GM18909 (cell line): Measurements from ENCODE around the gene ANAPC2.

Experiments used
- ATAC-seq: cut with Tn5 transposase; IDR thresholded peaks from one replicate; pipeline ENCODE4 v1.9.1; 2021; ENCODE audit warnings: mild to moderate bottlenecking; ENCODE audit not compliant: unreplicated experiment, poor library complexity

The ANAPC2 gene

DNA sequence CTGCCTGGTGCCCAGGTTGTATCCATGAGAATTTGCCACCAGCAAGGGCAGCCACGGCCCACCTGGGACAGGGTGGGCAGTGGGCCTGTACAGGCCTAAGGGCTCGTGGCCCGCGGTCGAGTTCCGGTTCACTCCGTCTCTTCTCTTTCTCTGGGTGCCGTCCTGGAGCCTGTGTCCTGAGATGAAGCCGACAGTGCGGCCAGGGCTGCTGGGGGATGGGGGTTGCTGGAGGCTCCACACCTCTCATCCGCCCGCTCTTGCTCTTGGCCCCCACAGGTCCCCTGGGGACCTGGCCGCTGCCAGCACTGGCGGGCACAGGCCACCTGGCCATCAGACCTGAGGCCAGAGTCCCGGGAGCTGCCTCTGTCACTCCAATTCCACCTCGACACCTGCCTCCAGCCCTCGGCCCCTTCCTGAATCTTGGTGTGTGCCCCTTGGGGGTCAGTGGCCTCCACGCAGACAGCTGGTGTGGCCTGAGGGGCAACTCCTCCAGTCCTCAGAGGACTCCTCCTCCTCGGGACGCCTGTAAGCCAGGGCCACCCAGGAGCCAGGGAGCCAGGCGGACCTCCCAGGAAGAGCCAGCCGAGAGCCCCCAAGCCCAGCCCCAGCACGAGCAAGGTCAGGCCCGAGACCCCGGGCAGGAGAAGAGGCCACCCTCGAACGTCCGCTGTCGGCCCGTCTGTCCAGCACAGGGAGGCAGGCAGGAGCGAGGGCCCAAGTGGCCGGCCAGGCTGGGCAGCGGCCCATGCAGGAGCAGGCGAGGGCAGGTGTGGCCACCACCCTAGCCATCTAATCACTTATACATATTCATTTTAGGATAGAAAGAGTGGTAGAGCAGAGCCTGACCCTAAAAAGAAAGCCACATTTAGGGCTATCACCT, 23.8 kb downstream of the ANAPC2 start:
- no peak for ATAC-seq

DNA sequence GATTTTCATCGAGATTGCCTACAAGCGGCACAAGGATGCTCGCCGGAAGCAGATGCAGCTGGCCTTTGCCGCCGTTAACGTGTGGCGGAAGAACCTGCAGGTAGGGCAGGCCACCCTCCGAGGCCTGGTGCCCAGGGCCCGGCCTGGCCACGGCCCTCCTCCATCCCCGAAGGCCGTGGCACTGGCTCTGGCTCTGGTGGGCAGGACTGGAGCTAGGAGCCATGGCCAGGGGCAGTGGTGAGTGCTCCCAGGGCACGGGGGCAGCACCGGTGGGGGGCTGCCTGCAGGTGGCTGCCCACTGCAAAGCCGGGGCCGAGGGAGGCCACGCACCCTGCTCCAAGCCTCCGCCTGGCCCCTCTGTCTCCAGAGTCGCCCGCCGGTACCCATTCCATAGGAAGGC, 24.6 kb downstream of the ANAPC2 start:
- no peak for ATAC-seq

DNA sequence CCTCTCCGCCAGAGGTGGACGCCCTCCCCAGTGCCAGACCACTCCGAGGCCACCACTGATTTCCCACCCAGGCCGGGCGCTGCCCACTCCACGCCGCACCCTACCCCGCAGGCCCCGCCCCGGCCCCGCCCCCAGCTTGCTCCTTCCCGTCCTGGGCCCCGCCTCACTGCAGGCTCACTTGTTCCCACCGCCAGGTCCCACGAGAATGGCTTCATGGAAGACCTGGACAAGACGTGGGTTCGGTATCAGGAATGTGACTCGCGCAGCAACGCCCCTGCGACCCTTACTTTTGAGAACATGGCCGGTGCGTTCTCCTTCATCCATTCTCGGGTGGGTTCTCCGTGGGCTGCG, 25.0 kb downstream of the ANAPC2 start:
- no peak for ATAC-seq

DNA sequence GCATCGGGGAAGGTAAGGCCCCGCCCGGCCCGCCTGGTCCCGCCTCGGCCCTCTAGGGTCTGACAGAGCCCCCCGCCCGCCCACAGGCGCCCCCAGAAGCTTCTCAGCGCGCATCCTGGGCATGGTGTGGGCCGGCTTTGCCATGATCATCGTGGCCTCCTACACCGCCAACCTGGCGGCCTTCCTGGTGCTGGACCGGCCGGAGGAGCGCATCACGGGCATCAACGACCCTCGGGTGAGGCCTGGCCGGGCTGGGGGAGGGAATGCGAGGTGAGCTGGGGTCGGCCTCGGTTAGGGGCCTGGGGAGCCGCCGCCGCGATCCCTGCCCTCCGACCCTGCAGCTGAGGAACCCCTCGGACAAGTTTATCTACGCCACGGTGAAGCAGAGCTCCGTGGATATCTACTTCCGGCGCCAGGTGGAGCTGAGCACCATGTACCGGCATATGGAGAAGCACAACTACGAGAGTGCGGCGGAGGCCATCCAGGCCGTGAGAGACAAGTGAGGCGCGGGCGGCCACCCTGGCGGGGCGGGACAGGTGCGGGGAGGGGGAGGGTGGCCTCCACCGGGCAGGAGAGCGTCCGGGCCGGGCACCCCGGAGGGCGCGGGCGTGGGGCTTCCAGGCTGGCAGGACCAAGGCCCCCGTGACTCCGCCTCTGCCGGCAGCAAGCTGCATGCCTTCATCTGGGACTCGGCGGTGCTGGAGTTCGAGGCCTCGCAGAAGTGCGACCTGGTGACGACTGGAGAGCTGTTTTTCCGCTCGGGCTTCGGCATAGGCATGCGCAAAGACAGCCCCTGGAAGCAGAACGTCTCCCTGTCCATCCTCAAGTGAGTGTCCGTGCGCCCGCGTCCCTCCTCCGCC, 25.6 kb downstream of the ANAPC2 start:
- ATAC-seq: no peak

DNA sequence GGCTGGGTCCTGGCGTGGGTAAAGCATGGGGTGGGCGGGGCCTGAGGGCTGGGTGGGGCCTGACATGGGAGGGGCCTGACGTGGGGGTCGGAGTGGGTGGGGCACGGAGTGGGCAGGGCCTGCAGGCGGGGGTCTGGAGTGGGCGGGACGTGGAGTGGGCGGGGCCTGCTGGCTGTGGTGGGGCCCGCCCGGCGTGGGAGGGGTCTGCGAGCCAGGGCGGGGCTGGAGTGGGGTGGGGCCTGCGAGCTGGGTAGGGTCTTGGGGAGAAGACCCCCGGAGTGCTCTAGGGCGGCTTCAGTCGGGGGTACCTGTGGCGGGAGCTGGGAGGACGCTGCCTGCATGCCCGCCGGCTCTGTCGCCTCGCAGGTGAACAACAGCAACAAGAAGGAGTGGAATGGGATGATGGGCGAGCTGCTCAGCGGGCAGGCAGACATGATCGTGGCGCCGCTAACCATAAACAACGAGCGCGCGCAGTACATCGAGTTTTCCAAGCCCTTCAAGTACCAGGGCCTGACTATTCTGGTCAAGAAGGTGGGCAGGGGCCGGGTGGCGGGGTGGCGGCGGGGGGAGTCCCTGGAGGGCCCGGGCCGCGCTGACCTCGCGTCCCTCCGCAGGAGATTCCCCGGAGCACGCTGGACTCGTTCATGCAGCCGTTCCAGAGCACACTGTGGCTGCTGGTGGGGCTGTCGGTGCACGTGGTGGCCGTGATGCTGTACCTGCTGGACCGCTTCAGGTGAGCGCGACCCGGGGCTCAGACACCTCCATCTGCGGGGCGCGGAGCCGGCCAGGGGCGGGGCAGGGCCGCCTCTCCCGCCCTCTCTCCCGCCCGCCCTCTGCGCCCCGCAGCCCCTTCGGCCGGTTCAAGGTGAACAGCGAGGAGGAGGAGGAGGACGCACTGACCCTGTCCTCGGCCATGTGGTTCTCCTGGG, 26.5 kb downstream of the ANAPC2 start:
- no peak for ATAC-seq

DNA sequence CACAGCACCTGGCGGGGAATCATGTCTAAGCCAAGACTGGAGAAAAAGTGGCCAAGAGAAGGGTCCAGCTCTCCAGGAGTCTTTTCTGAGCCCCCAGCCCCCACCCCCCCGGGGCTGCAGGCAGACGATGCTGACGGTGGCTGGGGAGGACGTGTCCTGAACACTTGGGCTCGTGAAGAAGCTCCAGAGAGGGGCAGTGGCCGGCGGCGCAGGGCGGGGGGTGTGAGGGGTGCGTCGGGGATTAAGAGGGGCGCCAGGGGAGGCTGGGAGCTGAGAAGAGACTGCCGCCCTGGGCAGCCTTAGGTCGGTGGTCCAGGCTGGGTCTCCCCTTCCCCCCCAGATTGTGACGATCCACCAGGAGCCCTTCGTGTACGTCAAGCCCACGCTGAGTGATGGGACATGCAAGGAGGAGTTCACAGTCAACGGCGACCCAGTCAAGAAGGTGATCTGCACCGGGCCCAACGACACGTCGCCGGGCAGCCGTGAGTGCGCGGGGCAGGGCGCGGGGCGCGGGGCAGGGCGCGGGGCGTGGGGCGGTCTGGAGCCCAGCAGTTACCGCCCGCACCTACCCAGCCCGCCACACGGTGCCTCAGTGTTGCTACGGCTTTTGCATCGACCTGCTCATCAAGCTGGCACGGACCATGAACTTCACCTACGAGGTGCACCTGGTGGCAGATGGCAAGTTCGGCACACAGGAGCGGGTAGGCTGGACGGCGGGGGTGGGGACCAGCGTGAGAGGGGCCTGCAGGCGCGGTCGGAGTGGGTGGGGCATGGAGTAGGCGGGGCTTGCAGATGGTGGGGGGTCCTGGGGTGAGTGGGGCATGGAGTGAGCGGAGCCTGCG, 27.4 kb downstream of the ANAPC2 start:
- no peak for ATAC-seq

DNA sequence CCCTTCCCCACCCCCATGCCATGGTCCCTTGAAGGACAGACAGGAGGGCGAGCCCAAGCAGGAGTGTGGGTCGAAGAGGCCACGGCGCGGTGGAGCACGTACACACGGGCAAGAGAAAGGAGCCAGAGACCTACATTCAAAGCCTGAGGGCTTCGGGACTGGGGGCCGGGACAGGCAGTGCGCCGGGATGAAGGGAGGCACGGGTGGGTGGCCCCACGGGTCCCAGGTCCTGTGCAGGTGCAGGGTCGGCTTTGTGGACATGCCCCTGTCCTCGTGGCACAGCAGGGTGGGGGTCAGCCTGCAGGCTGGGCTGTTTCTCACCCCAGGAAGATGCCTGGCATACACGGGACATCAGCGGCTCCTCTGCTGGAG, 28.3 kb downstream of the ANAPC2 start:
- no peak for ATAC-seq

DNA sequence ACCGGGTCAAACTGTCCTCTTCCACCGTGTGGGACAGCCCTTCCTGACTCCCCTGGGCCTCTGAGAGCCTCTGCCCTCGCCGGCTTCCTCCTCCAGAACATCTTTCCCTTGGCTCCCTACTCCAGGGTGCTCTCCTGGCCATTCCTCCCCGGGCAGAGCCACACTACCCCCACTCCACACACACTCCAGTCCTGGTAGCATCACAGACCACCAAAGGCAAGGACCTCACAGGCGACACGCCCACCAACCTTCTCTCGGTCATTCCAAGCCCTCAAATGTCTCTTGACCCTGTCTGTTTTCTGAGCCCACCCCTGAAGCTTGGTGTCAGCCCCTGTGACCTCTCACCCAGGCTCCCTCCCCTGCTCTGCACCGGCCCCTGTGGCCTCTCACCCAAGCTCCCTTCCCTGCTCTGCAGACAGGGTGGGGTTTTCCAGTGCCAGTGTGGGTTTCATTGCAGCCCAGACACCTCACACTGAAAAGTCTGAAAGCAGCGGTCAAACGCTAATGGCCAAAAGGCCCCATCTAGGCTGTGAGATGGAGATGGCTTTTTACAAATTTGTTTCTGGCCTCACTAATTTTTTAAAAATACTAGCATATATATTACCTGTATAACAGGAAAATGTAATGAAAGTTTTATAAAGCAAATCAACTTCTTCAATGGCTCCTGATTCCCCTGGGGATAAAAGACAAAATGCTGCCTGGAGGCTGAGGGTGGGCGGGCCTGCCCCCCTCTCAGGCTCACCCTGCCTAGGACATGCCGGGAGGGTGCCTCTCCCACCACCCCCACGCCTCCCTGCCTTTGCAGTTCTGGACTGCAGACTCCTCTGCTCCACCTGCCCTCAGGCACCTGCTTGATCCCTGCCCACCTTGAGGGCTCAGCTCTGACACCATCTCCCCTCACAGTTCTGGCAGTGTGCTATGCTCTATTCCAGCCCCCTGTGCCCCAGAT, 29.0 kb downstream of the ANAPC2 start:
- no peak for ATAC-seq

DNA sequence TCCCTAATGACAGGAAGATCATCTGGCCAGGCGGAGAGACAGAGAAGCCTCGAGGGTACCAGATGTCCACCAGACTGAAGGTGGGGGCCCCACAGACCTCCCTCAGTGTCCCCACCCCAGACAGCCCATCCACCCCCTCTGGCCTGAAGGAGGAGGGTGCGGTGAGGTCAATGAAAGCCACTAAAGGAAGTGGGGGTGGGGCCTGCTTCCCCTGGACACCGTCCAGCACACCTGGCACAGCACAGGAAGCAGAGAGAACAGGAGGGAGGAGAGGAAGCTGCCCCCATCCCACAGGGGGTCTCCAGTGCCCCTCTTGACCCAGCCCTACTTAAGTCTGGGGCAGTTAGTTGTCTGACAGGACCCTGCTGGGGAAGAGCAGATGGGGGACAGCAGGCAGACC, 29.7 kb downstream of the ANAPC2 start:
- no peak for ATAC-seq

DNA sequence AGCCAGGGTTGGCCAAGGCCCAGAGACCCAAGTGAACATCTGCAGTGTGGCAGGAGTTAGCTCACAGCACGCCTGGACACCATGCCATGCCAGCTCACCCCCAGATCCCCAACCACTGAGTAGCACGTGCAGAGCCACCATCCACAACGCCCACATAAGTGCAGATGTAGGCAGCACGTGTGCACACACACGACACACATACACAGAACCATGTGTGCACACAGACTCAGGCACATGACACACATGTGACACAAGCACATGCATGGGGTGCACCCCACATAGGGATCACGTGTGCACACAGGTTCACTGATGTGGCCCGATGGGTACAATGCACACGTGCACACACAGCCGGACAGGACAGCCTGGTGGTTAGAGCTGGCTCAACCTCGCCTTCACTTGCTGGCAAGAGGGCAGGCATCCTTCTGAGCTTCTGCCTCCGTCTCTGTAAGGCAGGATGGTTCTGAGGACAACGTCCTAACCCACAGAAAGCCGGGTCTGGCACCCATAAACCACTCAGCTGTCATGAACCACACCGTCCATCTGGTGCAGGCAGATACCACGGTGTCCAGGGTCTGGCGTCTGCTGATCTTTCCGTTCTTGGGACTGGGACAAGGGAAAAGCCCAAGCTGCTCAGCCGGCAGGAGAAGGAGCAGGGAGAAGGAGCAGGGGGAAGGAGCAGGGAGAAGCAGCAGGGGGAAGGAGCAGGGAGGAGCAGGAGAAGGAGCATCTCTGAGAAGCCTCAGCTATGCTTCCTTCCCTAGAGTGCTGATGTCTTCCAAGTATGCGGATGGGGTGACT, 30.5 kb downstream of the ANAPC2 start:
- ATAC-seq: no peak

DNA sequence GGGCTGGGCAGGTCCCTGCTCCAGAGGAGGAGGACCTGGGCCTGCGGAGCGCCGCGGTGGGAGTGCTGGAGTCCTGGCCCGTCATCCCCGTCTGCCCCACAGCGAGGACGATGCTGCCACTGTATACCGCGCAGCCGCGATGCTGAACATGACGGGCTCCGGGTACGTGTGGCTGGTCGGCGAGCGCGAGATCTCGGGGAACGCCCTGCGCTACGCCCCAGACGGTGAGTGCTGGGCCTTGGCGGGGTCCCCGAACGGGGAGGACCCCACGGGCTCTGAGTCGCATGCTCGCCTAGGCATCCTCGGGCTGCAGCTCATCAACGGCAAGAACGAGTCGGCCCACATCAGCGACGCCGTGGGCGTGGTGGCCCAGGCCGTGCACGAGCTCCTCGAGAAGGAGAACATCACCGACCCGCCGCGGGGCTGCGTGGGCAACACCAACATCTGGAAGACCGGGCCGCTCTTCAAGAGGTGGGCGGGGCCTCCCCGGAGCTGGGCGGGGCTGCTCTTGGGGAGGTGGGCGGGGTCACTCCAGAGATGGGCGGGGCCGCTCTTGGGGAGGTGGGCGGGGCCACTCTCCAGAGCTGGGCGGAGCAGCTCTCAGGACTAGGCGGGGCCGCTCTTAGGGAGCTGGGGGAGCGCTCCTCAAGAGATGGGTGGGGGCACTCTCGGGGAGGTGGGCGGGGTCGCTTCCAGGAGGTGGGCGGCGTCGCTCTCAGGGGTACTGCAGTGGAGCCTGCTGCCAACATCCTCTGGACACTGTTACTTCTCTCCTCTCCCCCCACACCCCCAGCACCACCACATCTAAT, 31.6 kb downstream of the ANAPC2 start:
- no peak for ATAC-seq

DNA sequence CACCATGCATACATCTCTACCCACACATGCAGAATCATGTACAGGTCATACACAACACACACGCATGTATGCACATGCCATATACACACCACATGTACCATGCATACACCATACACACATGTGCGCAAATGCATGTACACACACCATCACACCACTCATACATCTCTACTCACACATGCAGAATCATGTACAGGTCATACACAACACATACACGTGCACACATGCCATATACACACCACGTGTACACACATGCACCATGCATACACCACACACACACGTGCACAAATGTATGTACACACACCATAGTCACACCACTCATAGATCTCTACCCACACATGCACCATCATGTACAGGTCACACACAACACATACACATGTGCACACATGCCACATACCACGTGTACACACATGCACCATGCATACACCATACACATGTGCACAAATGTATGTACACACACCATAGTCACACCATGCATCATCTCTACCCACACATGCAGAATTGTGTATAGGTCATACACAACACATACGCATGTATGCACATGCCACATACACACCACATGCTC, 35.4 kb downstream of the ANAPC2 start:
- ATAC-seq: no peak

DNA sequence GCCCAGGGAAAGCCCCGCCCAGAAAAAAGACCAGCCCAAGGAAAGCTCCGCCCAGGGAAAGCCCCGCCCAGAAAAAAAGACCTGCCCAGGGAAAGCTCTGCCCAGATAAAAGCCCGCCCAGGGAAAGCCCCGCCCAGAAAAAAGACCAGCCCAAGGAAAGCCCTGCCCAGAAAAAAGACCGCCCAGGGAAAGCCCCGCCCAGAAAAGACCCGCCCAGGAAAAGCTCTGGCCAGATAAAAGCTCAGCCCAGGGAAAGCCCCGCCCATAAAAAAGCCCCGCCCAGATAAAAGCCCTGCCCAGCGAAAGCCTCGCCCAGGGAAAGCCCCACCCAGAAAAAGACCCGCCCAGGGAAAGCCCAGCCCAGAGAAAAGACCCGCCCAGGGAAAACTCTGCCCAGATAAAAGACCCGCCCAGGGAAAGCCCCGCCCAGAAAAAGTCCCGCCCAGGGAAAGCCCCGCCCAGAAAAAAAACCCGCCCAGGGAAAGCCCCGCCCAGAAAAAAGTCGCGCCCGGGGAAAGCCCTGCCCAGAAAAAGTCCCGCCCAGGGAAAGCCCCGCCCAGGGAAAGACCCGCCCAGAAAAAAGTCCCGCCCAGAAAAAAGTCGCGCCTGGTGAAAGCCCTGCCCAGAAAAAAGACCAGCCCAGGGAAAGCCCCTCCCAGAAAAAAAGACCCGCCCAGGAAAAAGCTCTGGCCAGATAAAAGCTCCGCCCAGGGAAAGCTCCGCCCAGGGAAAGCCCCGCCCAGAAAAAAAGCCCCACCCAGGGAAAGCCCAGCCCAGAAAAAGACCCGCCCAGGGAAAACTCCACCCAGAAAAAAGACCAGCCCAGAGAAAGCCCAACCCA, 37.5 kb downstream of the ANAPC2 start:
- ATAC-seq: peak; percentile 60

DNA sequence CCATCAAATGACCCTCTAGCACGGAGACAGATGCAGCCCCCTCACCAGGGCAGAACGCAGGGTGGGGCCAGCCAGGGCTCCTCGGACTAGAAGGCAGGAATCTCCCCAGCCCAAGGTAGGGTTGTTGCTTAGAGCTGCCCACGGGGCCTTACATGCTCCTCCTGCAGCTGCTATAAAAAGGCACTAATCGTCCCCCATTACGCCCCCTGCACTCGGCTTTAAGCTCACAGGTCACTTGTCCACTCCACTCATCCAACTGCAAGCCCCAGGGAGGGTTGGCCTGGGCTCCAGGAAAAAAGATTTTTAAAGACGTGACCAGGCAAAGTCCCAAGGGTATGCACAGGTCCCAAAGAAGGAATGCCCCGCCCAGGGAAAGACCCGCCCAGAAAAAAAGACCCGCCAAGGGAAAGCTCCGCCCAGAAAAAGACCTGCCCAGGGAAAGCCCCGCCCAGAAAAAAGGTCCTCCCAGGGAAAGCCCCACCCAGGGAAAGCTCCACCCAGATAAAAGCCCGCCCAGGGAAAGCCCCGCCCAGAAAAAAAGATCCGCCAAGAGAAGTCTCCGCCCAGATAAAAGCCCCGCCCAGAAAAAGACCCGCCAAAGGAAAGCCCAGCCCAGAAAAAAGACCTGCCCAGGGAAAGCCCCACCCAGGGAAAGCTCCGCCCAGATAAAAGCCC, 38.3 kb downstream of the ANAPC2 start:
- no peak for ATAC-seq

DNA sequence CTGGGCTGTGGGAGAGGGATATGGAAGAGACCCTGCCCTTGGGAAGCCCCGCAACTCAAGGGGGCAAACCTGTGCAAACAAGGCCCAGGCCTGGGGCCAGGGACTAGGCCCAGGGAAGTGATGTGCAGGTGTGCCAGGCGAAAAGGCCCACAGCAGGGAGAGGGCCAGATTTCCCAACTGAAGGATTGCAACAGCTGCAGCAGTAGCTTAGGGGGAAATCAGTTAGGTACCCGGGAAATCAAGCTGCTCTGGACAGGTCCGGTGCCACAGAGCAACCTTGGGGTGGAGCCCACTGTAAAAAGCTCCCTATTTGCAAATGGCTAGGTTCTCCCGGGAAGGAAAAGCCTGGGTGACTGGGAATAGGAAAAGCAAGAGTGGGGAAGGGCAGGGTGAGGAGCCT, 39.0 kb downstream of the ANAPC2 start:
- ATAC-seq: no peak
